Measurements from ENCODE around the gene NSG1.

DNA sequence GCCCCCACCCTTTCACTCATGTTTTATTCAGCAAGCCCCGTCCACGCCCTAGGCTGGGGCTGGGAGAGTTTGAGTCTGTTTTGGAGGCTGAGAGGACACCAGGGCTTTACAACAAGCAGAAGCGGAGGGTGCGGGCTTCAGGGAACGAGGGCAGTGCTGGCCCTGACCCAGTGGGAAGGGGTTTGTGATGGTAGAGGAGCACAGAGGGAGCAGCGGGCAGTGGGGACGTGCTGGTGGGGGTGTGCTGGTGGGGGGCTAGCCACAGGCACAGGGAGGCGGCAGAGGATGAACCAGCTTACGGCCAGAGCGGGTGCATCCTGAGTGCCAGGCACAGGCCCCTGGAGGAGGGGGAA, 26.4 kb downstream of the NSG1 start:
- no peak for TF ChIP-seq POLR2A (IDR thresholded peaks at IDR 0.05)
- TF ChIP-seq, protein P1, sequence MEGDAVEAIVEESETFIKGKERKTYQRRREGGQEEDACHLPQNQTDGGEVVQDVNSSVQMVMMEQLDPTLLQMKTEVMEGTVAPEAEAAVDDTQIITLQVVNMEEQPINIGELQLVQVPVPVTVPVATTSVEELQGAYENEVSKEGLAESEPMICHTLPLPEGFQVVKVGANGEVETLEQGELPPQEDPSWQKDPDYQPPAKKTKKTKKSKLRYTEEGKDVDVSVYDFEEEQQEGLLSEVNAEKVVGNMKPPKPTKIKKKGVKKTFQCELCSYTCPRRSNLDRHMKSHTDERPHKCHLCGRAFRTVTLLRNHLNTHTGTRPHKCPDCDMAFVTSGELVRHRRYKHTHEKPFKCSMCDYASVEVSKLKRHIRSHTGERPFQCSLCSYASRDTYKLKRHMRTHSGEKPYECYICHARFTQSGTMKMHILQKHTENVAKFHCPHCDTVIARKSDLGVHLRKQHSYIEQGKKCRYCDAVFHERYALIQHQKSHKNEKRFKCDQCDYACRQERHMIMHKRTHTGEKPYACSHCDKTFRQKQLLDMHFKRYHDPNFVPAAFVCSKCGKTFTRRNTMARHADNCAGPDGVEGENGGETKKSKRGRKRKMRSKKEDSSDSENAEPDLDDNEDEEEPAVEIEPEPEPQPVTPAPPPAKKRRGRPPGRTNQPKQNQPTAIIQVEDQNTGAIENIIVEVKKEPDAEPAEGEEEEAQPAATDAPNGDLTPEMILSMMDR (IDR thresholded peaks at IDR 0.05), result no peak

All from sigmoid colon (tissue), 3 donors.